Epithelial cell of proximal tubule (primary cell): Measurements from ENCODE around the gene MYO9A. TPM values are rescaled to one million over a fixed set of nuclear protein-coding genes. Genes with fewer than 3 reads are reported as not detected.

ENCODE experiments used
- DNase-seq: peaks from one replicate; pipeline ENCODE4 v3.0.0-alpha.2; 2011; ENCODE audit warnings: low read depth
- H3K4me3 ChIP-seq: 2 replicates; pipeline ENCODE4 v1.5.1; 2011; ENCODE audit warnings: low read depth, mild to moderate bottlenecking, low read length
- total RNA-seq: library from RNA; depleted of rRNA; stranded (reverse); fragments of >200 nt; gene quantifications from 2 replicates; pipeline ENCODE4 v1.2.3, GENCODE V29; 2015
- TF ChIP-seq, protein P1 (sequence below): conservative IDR thresholded peaks from 2 replicates; pipeline ENCODE4 v1.5.1; 2012; ENCODE audit warnings: low read depth, mild to moderate bottlenecking, low read length

The MYO9A gene
- total RNA-seq, 1 donor from 2014 or later, result 18.1 TPM

GRCh38 chr15:71776304-71776703, 341.6 kb downstream of the MYO9A start:
- TF ChIP-seq, protein P1, sequence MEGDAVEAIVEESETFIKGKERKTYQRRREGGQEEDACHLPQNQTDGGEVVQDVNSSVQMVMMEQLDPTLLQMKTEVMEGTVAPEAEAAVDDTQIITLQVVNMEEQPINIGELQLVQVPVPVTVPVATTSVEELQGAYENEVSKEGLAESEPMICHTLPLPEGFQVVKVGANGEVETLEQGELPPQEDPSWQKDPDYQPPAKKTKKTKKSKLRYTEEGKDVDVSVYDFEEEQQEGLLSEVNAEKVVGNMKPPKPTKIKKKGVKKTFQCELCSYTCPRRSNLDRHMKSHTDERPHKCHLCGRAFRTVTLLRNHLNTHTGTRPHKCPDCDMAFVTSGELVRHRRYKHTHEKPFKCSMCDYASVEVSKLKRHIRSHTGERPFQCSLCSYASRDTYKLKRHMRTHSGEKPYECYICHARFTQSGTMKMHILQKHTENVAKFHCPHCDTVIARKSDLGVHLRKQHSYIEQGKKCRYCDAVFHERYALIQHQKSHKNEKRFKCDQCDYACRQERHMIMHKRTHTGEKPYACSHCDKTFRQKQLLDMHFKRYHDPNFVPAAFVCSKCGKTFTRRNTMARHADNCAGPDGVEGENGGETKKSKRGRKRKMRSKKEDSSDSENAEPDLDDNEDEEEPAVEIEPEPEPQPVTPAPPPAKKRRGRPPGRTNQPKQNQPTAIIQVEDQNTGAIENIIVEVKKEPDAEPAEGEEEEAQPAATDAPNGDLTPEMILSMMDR, result no peak
- H3K4me3 ChIP-seq, result no peak overlapping the region
- no peak for DNase-seq

DNA sequence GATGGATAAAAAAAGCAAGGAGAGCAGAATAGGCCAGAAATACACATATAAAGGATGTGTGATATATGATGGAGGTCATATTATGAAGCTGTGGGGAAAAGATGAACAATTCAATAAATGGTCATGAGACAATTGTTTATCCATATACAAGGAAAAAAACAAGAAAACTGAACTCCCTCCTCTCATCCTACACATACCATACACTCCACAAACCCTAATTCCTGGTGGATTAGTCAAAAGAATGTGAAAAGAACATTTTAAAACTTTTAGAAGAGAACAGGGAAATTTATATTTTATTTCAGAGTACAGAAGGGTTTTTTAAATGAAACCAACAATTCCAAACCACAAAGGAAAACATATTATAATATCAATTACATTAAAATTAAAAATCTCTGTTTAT, 342.1 kb downstream of the MYO9A start:
- TF ChIP-seq, protein P1, result no peak
- no peak for DNase-seq
- no peak overlapping the region for H3K4me3 ChIP-seq

DNA sequence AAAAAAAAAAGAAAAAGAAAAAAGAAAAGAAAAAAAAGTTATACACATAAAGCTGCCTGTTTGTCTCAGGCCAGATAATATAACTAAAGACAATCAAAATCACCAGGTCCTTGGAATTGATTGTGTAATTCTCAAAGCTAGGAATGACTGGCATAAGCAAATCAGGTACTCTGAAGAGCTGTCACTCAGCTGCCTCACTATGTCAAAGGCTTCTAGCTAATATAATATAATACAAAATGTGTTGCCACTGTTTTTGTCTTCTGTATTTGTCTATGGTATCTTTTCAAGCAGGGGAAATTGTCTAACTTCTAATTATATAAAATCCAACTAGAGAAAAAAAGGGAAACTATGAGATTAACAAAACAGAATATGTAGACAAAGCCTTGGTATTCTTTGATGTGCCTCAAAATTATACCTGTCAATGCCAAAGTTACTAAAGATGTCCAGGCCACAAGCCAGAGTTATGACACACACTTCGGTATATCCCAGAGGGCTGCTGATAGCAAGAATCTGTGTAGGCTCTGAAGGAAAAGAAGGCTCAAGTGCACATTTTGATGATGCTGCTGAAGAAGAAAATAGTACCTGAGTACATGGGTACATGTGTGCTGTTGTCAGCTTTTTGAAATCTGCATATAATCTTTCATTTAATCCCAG, 344.6 kb downstream of the MYO9A start:
- H3K4me3 ChIP-seq, result no peak overlapping the region
- TF ChIP-seq, protein P1, result no peak
- no peak for DNase-seq

Other genes with a start within 250 kb of the MYO9A start
- 1.2 and 1.6 TPM in 2 replicates for gene SENP8, start 253 bp upstream of the MYO9A start, total RNA-seq
- gene GRAMD2A, start 79.6 kb upstream of the MYO9A start, total RNA-seq, result 1.8 and 5.0 TPM in 2 replicates
- 1,902 and 2,237 TPM in 2 replicates for gene PKM, start 113.0 kb upstream of the MYO9A start, total RNA-seq
- gene PARP6, start 154.4 kb upstream of the MYO9A start, total RNA-seq, result 14.7 and 16.0 TPM in 2 replicates
- gene CELF6, start 202.0 kb upstream of the MYO9A start, total RNA-seq, result not detected in 2 replicates